Adrenal gland (tissue), 5 donors: ENCODE results near the gene TMEM170A.
"Not testable (repeated sequence)": the region's sequence is repeated elsewhere in the genome, so short reads cannot be mapped to it uniquely, and the experiment has no call there.

Experiments
- CTCF ChIP-seq, 6 experiments: fragments of 450-650 bp in 4 of 6; fragments of 200-600 bp in 2 of 6; sonication (generic) in 1 of 6; IDR thresholded peaks; 1 replicate in 5 of 6; 2 replicates in 1 of 6; pipeline versions ENCODE4 v1.5.1 to v1.8.0; 2016 to 2021; ENCODE audit warnings: antibody characterized with exemption in 6 of 6, mild to moderate bottlenecking in 2 of 6, moderate library complexity in 1 of 6
- POLR2A ChIP-seq, 2 donors: fragments of 450-650 bp; IDR thresholded peaks; one replicate each; pipeline ENCODE4 v1.6.1; 2017; ENCODE audit warnings: antibody characterized with exemption in 2 of 2, mild to moderate bottlenecking in 2 of 2, moderate library complexity in 1 of 2
- donor health status: DM: no; HTN: no; CAD: no.

- TF ChIP-seq CTCF, POLR2A (IDR thresholded peaks at IDR 0.05): not testable (repeated sequence)
Measured at GRCh38 chr16:75426524-75426923, 38.0 kb downstream of the TMEM170A start.
